Activated CD4-positive, alpha-beta T cell treated with anti-CD3 and anti-CD28 coated beads, Interleukin-2, amount 10 ng/mL, durations not matched to agents 24 days and 14 days (primary cell): Measurements from ENCODE around the gene HIRIP3. TPM values are rescaled to one million over a fixed set of nuclear protein-coding genes. Genes with fewer than 3 reads are reported as not detected.

ENCODE experiments used
- DNase-seq: peaks from one replicate; pipeline ENCODE4 v3.0.0; 2022
- H3K27ac Mint-ChIP-seq: one replicate; pipeline ENCODE4 v1.8.0; 2022; ENCODE audit warnings: mild to moderate bottlenecking, mixed read lengths
- H3K27me3 Mint-ChIP-seq: one replicate; pipeline ENCODE4 v1.8.0; 2022; ENCODE audit warnings: mixed read lengths
- H3K36me3 Mint-ChIP-seq: one replicate; pipeline ENCODE4 v1.8.0; 2022; ENCODE audit warnings: low read depth, mild to moderate bottlenecking, mixed read lengths
- H3K4me1 Mint-ChIP-seq: one replicate; pipeline ENCODE4 v1.8.0; 2021; ENCODE audit warnings: mixed read lengths
- H3K4me3 Mint-ChIP-seq: one replicate; pipeline ENCODE4 v1.8.0; 2022; ENCODE audit warnings: mild to moderate bottlenecking, moderate library complexity, mixed read lengths
- H3K9me3 Mint-ChIP-seq: one replicate; pipeline ENCODE4 v1.8.0; 2021; ENCODE audit warnings: mixed read lengths
- intact Hi-C: fragments of 100-400 bp; cut with micrococcal nuclease; formaldehyde crosslinking; loops from one replicate; pipeline ENCODE4 v1.15.1; 2023
- total RNA-seq: library from RNA; stranded (reverse); gene quantifications from 2 replicates; pipeline ENCODE4 v1.2.3, GENCODE V29; 2022

Gene HIRIP3
- total RNA-seq, 1 donor from 2014 or later = 47.7 TPM

DNA sequence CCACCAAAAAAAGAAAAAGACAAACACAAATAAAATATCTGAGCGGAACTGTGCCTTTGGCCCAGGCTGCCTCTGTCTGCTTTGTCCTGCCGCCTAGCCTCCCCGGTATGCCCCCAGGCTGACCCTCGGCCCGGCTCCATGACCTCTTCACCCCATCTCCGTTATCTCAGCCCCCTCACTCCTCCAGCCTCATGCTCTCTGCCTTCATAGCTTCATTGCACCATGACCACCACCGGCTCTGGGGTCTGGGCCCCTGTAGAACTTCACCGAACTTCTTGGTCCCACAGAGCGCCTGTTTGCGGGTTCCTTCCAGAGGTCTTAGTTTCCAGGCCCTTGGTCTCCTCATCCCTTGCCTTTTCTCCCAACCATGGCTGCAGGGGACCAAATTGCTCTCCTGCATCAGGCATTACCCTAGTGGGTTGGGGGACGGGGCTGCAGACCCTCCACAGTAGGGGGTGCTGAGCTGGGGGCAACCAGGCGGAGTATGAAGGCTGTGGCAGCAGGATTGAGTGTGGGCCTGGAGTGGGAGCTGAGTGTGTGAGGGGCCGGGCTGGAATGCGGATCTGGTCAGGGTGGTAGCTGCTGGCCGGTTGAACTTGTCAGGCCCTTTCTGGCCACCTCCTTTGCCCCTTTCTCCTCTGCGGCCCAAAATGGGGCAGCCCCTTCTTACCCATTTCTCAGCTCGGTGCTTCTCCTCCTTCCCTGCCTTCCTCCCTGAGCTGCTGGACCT, 6.9 kb downstream of the HIRIP3 start:
- Mint-ChIP-seq H3K9me3 (no peaks in the 10 kb centered on the region), H3K36me3 (peaks cover 47% of the 10 kb centered on the region), H3K4me3 (no peak overlapping the region), H3K4me1 (no peaks in the 10 kb centered on the region), H3K27ac (peak overlapping the region; percentile 32), H3K27me3 (no peaks in the 10 kb centered on the region)
- intact Hi-C loops = no loop called here
- DNase-seq = no peak

DNA sequence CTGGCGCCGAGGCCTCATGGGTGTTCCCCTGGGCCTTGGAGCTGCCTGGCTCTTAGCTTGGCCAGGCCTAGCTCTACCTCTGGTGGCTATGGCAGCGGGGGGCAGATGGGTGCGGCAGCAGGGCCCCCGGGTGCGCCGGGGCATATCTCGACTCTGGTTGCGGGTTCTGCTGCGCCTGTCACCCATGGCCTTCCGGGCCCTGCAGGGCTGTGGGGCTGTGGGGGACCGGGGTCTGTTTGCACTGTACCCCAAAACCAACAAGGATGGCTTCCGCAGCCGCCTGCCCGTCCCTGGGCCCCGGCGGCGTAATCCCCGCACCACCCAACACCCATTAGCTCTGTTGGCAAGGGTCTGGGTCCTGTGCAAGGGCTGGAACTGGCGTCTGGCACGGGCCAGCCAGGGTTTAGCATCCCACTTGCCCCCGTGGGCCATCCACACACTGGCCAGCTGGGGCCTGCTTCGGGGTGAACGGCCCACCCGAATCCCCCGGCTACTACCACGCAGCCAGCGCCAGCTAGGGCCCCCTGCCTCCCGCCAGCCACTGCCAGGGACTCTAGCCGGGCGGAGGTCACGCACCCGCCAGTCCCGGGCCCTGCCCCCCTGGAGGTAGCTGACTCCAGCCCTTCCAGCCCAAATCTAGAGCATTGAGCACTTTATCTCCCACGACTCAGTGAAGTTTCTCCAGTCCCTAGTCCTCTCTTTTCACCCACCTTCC, 7.9 kb downstream of the HIRIP3 start:
- H3K36me3 Mint-ChIP-seq = peaks cover 50% of the 10 kb centered on the region
- no peaks in the 10 kb centered on the region for H3K9me3 Mint-ChIP-seq
- no peak overlapping the region for H3K27ac Mint-ChIP-seq
- no peak overlapping the region for H3K4me3 Mint-ChIP-seq
- intact Hi-C loops = no loop called here
- no peaks in the 10 kb centered on the region for H3K27me3 Mint-ChIP-seq
- H3K4me1 Mint-ChIP-seq = no peaks in the 10 kb centered on the region
- DNase-seq = no peak

DNA sequence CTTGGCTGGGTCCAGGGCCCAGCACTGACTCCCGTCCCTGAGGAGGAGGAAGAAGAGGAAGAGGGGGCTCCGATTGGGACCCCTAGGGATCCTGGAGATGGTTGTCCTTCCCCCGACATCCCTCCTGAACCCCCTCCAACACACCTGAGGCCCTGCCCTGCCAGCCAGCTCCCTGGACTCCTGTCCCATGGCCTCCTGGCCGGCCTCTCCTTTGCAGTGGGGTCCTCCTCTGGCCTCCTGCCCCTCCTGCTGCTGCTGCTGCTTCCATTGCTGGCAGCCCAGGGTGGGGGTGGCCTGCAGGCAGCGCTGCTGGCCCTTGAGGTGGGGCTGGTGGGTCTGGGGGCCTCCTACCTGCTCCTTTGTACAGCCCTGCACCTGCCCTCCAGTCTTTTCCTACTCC, 8.5 kb downstream of the HIRIP3 start:
- peaks cover 50% of the 10 kb centered on the region for H3K36me3 Mint-ChIP-seq

DNA sequence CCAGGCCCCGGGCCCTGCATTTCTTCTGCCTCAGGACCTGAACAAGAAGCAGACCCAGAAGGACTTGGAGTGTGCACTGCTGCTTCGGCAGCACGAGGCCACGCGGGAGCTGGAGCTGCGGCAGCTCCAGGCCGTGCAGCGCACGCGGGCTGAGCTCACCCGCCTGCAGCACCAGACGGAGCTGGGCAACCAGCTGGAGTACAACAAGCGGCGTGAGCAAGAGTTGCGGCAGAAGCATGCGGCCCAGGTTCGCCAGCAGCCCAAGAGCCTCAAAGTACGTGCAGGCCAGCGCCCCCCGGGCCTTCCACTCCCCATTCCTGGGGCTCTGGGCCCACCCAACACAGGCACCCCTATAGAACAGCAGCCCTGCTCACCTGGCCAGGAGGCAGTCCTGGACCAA, 9.2 kb downstream of the HIRIP3 start:
- intact Hi-C loops = no loop called here

More for the DNA sequence above, 8.5 kb downstream of the HIRIP3 start:
- Mint-ChIP-seq H3K27ac (no peak overlapping the region), H3K4me3 (no peak overlapping the region), H3K9me3 (no peaks in the 10 kb centered on the region), H3K4me1 (no peaks in the 10 kb centered on the region), H3K27me3 (no peaks in the 10 kb centered on the region)
- intact Hi-C loops = no loop called here
- no peak for DNase-seq

DNA sequence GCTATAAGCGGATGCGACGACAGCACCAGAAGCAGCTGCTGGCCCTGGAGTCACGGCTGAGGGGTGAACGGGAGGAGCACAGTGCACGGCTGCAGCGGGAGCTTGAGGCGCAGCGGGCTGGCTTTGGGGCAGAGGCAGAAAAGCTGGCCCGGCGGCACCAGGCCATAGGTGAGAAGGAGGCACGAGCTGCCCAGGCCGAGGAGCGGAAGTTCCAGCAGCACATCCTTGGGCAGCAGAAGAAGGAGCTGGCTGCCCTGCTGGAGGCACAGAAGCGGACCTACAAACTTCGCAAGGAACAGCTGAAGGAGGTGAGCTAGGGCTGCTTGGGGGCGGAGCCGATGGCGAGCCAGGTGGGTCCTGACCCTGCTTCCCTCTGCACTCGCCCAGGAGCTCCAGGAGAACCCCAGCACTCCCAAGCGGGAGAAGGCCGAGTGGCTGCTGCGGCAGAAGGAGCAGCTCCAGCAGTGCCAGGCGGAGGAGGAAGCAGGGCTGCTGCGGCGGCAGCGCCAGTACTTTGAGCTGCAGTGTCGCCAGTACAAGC, 10.1 kb downstream of the HIRIP3 start:
- H3K36me3 Mint-ChIP-seq = peaks cover 55% of the 10 kb centered on the region
- H3K27ac Mint-ChIP-seq = no peak overlapping the region
- no peak for DNase-seq
- intact Hi-C loops = no loop called here
- H3K9me3 Mint-ChIP-seq = no peaks in the 10 kb centered on the region
- no peak overlapping the region for H3K4me3 Mint-ChIP-seq
- H3K4me1 Mint-ChIP-seq = no peaks in the 10 kb centered on the region
- H3K27me3 Mint-ChIP-seq = no peaks in the 10 kb centered on the region

More for the DNA sequence above, 9.2 kb downstream of the HIRIP3 start:
- Mint-ChIP-seq H3K4me1 (no peaks in the 10 kb centered on the region), H3K27me3 (no peaks in the 10 kb centered on the region), H3K4me3 (no peak overlapping the region), H3K9me3 (no peaks in the 10 kb centered on the region), H3K27ac (no peak overlapping the region), H3K36me3 (peaks cover 54% of the 10 kb centered on the region)
- no peak for DNase-seq

DNA sequence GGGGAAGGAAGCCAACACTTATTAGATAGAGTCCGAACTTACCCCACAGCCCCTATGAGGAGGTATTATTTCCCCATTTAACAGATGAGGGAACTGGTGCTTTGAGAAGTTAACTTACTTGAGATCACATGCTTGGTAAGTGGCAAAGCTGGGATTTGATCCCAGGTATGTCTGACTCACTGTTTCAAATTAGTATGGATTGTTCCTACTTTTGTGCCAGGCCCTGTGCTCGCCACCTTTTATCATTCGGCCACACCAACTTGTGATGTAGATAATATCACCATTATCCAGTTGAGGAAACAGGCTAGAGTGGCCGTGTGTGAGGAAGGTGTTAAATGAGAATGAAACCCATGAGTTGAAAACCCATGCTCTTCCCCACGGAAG, 10.7 kb downstream of the HIRIP3 start:
- intact Hi-C loops = no loop called here
- no peaks in the 10 kb centered on the region for H3K4me1 Mint-ChIP-seq
- peaks cover 58% of the 10 kb centered on the region for H3K36me3 Mint-ChIP-seq
- H3K9me3 Mint-ChIP-seq = no peaks in the 10 kb centered on the region
- no peak for DNase-seq
- H3K4me3 Mint-ChIP-seq = no peak overlapping the region
- H3K27me3 Mint-ChIP-seq = no peaks in the 10 kb centered on the region
- no peak overlapping the region for H3K27ac Mint-ChIP-seq

DNA sequence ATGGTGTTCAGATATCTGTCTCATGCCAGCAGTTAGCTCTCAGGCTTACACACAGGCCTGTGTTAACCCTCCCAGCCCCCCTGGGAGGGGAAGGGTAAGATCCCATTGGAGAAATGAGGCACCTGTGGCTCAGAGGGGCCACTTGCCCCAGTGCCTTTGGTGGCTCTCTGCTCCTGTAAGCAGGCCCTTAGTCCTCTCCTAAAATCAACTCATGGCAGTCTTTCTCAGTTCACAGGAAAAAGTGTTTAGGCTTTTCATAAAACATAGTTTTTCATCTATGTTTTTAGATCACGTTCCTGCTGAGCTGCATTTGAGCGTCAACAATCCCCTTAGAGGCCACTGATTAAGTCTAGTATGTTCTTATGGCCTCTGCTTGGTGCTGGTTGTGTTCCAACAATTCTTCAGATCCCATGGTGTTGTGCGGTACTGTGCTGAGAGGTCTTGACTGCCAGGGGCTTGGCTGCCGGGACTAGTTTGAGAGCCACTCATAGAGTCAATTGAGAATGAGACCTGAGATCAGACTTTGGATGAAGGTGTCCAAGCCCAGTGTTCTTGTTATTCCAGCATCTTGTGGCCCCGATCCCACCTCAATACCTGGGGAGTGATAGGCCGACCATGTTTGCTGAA, 11.2 kb downstream of the HIRIP3 start:
- Mint-ChIP-seq H3K4me3 (no peak overlapping the region), H3K9me3 (no peaks in the 10 kb centered on the region), H3K36me3 (peaks cover 62% of the 10 kb centered on the region), H3K27me3 (no peaks in the 10 kb centered on the region), H3K27ac (no peak overlapping the region), H3K4me1 (no peaks in the 10 kb centered on the region)
- intact Hi-C loops = no loop called here
- DNase-seq = no peak

DNA sequence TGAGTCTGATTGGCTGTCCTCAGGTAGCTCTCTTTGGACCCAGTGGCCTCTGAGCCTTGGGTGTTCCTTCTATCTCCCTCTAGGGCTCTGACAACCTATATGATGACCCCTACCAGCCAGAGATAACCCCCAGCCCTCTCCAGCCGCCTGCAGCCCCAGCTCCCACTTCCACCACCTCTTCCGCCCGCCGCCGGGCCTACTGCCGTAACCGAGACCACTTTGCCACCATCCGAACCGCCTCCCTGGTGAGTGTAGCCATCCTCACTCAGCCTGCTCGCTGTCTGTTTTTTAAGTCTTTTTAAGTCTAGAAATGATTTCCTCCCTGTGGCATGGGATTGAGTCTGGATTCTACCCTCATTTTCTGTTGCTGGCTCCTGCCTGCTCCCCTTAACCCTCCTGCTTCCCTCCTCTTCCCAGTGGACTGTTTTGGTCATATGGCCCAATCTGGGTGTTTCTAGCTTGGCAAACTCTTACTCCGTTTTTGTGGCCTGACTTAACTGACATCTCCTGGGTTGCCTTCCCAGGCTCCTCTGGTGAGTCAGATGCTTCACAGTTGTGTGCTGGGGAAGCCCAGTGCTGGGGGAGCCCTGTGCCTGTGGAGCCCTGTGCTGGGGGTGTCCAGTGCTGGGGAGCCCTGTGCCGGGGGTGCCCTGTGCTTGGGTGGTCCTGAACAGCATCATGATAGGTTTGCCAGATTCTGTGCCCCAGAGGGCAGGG, 11.8 kb downstream of the HIRIP3 start:
- no peak for DNase-seq
- Mint-ChIP-seq H3K27me3 (no peaks in the 10 kb centered on the region), H3K27ac (no peak overlapping the region), H3K4me1 (no peaks in the 10 kb centered on the region), H3K36me3 (peaks cover 61% of the 10 kb centered on the region), H3K9me3 (no peaks in the 10 kb centered on the region), H3K4me3 (no peak overlapping the region)
- intact Hi-C loops = no loop called here

DNA sequence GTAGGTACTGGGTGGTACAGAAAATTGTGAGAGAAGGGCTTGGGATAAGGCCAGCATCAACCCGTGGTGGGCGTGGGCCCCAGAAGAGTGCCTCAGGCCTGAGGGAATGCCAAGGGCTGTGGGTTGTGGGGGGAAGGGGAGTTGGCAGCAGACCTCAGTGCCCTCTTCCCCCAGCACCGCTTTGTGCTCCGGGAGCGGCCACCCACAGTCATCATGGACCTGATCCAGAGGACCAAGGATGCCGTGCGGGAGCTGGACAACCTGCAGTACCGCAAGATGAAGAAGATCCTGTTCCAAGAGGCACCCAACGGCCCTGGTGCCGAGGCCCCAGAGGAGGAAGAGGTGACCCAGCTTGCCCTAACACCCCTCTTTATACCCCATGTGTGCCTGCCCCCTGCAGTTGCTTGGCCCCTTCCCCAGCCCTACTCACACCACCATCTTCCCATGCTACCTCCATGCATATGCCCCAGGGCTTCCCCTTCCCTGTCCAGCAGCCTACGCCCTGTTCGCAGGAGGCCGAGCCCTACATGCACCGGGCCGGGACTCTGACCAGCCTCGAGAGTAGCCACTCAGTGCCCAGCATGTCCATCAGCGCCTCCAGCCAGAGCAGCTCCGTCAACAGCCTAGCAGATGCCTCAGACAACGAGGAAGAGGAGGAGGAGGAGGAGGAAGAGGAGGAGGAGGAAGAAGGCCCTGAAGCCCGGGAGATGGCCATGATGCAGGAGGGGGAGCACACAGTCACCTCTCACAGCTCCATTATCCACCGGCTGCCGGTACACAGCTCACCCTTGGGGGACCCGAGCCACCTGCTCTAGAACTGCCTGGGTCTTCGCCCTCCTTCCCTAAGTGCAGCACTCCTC, 12.6 kb downstream of the HIRIP3 start:
- H3K27me3 Mint-ChIP-seq = no peaks in the 10 kb centered on the region

DNA sequence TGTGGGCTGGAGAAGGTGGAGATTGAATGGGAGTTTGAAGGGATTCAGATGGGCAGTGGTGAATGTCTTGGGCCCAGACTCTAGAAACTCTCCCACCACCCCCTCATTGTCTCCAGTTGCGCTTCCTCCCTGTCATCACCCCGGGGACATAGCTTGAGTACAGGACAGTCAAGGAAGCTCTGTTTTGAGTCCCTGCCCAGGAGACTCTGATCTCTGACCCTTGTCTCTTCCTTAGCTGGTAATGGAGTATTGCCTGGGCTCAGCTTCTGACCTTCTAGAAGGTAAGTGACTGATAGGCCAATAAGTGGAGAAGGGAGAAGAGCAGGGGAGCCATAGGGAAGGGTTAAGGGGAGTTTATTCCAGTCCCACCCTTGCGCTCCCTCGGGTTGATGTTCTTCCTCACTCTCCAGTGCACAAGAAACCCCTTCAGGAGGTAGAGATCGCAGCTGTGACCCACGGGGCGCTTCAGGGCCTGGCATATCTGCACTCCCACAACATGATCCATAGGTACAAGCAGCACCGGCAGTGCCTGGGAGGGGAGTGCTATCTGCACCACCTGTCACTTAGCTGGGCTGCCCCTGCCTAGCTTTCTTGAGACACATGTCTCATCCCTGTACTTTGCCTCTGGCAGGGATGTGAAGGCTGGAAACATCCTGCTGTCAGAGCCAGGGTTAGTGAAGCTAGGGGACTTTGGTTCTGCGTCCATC, 16.7 kb downstream of the HIRIP3 start:
- intact Hi-C loops = loop anchor here (10.0 kb wide), 1 partner anchor 114 kb away; the partner anchor contains the start of gene CDIPT
- no peaks in the 10 kb centered on the region for H3K27me3 Mint-ChIP-seq
- no peak overlapping the region for H3K4me3 Mint-ChIP-seq
- peaks cover 25% of the 10 kb centered on the region for H3K4me1 Mint-ChIP-seq
- no peak for DNase-seq
- H3K9me3 Mint-ChIP-seq = no peaks in the 10 kb centered on the region
- peak overlapping the region; percentile 35 for H3K27ac Mint-ChIP-seq
- H3K36me3 Mint-ChIP-seq = peaks cover 39% of the 10 kb centered on the region

More for the DNA sequence above, 12.6 kb downstream of the HIRIP3 start:
- H3K27ac Mint-ChIP-seq = no peak overlapping the region
- H3K9me3 Mint-ChIP-seq = no peaks in the 10 kb centered on the region
- no peak overlapping the region for H3K4me3 Mint-ChIP-seq
- H3K36me3 Mint-ChIP-seq = peaks cover 62% of the 10 kb centered on the region
- intact Hi-C loops = no loop called here
- no peak for DNase-seq
- H3K4me1 Mint-ChIP-seq = no peaks in the 10 kb centered on the region

DNA sequence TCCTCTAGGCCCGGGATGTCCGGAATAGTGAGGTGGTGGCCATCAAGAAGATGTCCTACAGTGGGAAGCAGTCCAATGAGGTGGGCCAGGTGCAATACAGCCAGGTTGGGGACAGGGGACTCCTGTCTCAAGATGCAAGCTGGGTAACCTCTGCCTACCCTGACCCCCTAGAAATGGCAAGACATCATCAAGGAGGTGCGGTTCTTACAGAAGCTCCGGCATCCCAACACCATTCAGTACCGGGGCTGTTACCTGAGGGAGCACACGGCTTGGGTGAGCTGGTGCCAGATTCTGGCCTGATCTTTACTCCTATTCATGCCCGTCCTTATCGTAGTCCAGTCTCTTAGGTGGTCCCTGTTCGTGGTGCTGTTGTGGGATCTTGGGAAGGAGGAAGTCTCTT, 17.3 kb downstream of the HIRIP3 start:
- H3K4me3 Mint-ChIP-seq = no peak overlapping the region
- peaks cover 37% of the 10 kb centered on the region for H3K36me3 Mint-ChIP-seq
- intact Hi-C loops = loop anchor here (10.0 kb wide), 1 partner anchor 113 kb away; the partner anchor contains the start of gene CDIPT
- no peak for DNase-seq
- no peak overlapping the region for H3K27ac Mint-ChIP-seq
- H3K27me3 Mint-ChIP-seq = no peaks in the 10 kb centered on the region
- H3K4me1 Mint-ChIP-seq = peaks cover 30% of the 10 kb centered on the region
- no peaks in the 10 kb centered on the region for H3K9me3 Mint-ChIP-seq

DNA sequence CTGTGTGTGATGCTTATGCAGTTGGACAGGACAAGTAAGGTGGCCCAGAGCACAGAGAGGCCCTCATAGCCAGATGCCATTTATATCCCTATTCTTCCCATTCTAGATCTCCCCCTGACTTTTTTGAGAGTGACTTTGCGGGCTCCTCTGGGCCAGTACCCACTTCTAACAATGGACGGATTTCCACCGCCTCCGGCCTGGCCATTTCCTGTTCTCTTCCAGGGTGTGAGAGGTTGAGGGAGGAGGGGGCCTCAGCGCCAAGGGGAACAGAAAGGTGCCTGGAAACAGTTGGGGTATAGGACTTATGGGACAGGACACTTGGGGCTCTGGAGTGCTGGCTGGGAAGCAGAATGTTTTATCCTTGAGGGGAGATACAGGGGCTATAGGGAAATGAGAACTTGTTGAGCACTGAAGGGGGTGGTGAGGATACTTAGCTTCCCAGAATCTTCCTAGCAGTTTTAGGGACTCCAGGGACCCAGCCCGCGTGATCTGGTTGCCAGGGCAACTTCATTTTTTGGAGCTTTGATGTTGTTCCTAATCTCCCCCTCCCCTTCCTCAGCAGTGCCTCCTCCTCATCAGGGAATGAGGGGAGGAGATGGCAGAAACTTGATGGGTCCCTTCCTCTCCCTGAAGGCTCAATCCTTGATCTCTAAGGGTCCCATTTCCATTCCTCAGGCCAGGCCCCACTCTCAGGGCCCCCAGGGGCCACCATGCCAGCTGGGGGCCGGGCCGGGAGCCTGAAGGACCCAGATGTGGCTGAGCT, 18.2 kb downstream of the HIRIP3 start:
- H3K36me3 Mint-ChIP-seq = peaks cover 34% of the 10 kb centered on the region
- DNase-seq = no peak
- no peaks in the 10 kb centered on the region for H3K27me3 Mint-ChIP-seq
- no peak overlapping the region for H3K4me3 Mint-ChIP-seq
- no peaks in the 10 kb centered on the region for H3K9me3 Mint-ChIP-seq
- H3K27ac Mint-ChIP-seq = peak overlapping the region; percentile 17
- intact Hi-C loops = loop anchor here (10.0 kb wide), 1 partner anchor 112 kb away; the partner anchor contains the start of gene CDIPT
- H3K4me1 Mint-ChIP-seq = peaks cover 30% of the 10 kb centered on the region
